Measurements from ENCODE around the gene JMY.

Gene JMY

DNA sequence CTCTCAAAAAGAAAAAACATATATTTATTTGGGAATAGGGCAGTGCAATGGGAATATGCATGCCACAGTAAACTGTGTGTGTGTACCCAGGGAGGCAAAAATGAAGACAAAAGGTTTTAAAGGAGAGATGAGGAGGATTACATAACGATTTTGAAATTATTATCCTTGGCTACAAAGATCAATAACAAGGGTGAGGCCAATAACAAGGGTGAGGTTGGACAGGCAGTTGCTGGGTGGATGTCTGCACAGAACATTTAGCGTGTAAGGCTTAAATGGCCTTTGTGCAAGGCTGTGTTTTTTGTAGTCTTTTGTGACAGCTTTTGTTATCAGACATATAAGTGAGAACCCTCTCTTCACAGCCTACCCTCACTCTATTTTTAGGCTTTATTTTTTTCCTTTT, 114.0 kb downstream of the JMY start:
- ChIA-PET CTCF (no interaction called here), POLR2A (no interaction called here)
- TF ChIP-seq, protein P1, sequence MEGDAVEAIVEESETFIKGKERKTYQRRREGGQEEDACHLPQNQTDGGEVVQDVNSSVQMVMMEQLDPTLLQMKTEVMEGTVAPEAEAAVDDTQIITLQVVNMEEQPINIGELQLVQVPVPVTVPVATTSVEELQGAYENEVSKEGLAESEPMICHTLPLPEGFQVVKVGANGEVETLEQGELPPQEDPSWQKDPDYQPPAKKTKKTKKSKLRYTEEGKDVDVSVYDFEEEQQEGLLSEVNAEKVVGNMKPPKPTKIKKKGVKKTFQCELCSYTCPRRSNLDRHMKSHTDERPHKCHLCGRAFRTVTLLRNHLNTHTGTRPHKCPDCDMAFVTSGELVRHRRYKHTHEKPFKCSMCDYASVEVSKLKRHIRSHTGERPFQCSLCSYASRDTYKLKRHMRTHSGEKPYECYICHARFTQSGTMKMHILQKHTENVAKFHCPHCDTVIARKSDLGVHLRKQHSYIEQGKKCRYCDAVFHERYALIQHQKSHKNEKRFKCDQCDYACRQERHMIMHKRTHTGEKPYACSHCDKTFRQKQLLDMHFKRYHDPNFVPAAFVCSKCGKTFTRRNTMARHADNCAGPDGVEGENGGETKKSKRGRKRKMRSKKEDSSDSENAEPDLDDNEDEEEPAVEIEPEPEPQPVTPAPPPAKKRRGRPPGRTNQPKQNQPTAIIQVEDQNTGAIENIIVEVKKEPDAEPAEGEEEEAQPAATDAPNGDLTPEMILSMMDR (IDR thresholded peaks at IDR 0.05; ENCODE audit: insufficient read depth, low read length, missing control alignments), result no peak
- no peak overlapping the region for H3K4me3 ChIP-seq (ENCODE audit: low read depth, low read length)
- DNase-seq (ENCODE audit: low read depth, low spot score), result no peak

DNA sequence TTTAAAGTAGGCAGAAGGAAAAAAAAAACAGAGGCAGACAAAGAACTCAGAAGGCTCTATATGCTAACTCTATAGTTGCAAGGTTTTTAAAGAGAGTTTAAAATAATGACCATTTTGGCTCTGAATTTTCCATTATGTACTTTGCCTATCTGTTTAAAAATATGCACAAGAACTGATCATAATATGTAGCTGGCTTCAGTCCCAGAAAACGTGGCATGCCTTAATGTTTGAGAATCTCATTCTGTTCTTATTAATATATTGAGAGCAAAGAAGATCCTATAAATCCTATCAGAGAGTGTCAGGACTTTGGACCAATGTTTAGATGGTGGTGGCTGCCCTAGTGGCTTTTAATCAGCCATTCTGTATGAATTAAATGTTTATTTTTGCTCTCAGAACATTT, 121.5 kb downstream of the JMY start:
- TF ChIP-seq, protein P1 (IDR thresholded peaks at IDR 0.05; ENCODE audit: insufficient read depth, low read length, missing control alignments), result no peak
- CTCF ChIA-PET, result no interaction called here
- POLR2A ChIA-PET, result interaction anchor here (0.6 to 0.7 kb wide), 2 partner anchors 8 to 52 kb away, joined by 3 to 4 read pairs; no protein-coding TSS in a partner anchor
- no peak overlapping the region for H3K4me3 ChIP-seq (ENCODE audit: low read depth, low read length)
- no peak for DNase-seq (ENCODE audit: low read depth, low spot score)

Data from AG04449 (cell line).